Measurements from ENCODE around the gene AFDN. TPM values are rescaled to one million over a fixed set of nuclear protein-coding genes. Genes with fewer than 3 reads are reported as not detected.

AFDN gene
- total RNA-seq, 1 experiment from 2014 or later, result 177 TPM

DNA sequence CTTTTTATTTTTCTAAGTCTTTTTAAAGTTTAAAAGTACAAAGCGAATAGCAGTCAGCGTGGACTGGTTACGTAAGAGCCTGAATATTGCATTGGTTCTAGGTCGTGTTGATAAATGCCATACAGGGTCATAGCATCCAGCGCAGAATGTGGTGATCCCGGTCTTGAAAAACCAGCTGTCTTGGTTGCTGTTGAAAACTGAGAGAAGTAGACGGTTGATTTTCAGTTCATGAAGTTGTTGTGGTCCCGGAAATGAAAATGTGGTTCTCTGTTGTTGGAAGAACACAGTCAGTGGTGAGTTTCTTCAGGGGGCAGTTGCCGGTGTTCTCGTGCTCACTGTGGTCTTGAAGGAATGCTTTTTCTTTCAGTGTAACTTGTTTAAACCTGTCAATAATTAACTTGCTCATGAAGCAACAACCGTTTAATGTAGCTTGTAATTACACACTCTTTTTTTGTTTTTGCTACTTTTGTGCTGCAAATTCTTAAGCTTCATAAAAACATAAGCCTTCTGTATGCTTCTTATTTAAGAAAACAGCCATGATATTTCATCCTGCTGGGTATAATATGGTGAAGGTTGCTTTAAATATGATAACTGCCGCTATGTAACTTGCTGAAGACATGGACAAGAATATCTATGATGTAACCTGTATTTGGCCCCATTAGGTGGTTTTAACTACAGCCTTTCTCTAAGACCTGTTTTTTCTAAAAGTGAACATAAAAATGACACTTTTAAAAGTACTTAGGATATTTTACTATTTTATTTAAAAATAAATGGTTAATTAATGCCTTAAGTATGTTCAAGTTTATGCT lies 106.0 kb downstream of the AFDN start:
- ChIA-PET CTCF (no interaction called here), POLR2A (interaction anchor here (0.6 to 1.3 kb wide), 2 partner anchors 31 to 103 kb away, joined by 3 to 4 read pairs; no protein-coding TSS in a partner anchor)
- no peaks in the 10 kb centered on the region for H3K9me3 ChIP-seq
- H3K27me3 ChIP-seq (replicated peaks; ENCODE audit: control insufficient read depth, insufficient read depth, low read length), result no peaks in the 10 kb centered on the region
- peak in 1 of 2 experiments; percentile 70 for DNase-seq
- H3K36me3 ChIP-seq (ENCODE audit: control insufficient read depth, insufficient read depth, low read length), result no peaks in the 10 kb centered on the region
- H3K4me3 ChIP-seq (ENCODE audit: low read depth, low read length), result peak overlapping the region; percentile 19; the same call in 1 of the 2 replicates
- intact Hi-C loops (cut with micrococcal nuclease; ENCODE audit: unreplicated experiment), result loop anchor here (1.0 kb wide), 1 partner anchor 31 kb away; no protein-coding TSS in a partner anchor
- peaks cover 33% of the 10 kb centered on the region for H3K4me1 ChIP-seq
- Mint-ChIP-seq H3K27me3 (ENCODE audit: insufficient read depth, unreplicated experiment) (no peaks in the 10 kb centered on the region), H3K9me3 (ENCODE audit: unreplicated experiment) (no peaks in the 10 kb centered on the region), H3K36me3 (ENCODE audit: insufficient read depth, unreplicated experiment) (peaks cover 65% of the 10 kb centered on the region), H3K4me1 (ENCODE audit: low read depth, unreplicated experiment) (peaks cover 21% of the 10 kb centered on the region), H3K27ac (ENCODE audit: unreplicated experiment) (peak overlapping the region; percentile 90), H3K4me3 (ENCODE audit: unreplicated experiment) (peak overlapping the region; percentile 73)
- TSS peak; percentile 84 for BruUV-seq (replicated peaks)
- TF ChIP-seq, protein P1, sequence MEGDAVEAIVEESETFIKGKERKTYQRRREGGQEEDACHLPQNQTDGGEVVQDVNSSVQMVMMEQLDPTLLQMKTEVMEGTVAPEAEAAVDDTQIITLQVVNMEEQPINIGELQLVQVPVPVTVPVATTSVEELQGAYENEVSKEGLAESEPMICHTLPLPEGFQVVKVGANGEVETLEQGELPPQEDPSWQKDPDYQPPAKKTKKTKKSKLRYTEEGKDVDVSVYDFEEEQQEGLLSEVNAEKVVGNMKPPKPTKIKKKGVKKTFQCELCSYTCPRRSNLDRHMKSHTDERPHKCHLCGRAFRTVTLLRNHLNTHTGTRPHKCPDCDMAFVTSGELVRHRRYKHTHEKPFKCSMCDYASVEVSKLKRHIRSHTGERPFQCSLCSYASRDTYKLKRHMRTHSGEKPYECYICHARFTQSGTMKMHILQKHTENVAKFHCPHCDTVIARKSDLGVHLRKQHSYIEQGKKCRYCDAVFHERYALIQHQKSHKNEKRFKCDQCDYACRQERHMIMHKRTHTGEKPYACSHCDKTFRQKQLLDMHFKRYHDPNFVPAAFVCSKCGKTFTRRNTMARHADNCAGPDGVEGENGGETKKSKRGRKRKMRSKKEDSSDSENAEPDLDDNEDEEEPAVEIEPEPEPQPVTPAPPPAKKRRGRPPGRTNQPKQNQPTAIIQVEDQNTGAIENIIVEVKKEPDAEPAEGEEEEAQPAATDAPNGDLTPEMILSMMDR (IDR thresholded peaks at IDR 0.05; ENCODE audit: insufficient read depth in 1 of 2, low read depth in 1 of 2, low read length in 1 of 2, severe bottlenecking in 1 of 2, unreplicated experiment in 1 of 2), result no peak

DNA sequence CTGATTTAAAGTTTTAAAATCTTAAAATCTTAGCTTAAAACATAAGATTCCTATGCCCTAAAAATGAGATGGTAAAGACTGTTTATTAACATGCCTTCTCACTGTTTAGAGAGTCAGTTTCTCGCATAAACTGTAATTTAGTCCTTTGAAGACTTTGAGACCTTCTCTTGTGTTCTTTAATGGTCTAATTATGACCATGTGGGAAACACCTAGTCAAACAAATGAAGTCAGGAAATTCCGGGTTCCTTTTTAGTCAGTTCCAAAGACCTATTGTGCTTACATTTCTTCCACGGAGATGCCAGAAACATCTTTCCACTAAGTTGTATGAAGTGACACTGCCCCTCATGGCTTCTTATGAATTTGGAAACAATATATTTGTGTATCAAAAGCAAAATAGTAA lies 106.6 kb downstream of the AFDN start:
- intact Hi-C loops (cut with micrococcal nuclease; ENCODE audit: unreplicated experiment), result no loop called here
- no peak for DNase-seq
- H3K36me3 ChIP-seq (ENCODE audit: control insufficient read depth, insufficient read depth, low read length), result no peaks in the 10 kb centered on the region
- CTCF ChIA-PET, result no interaction called here
- H3K27me3 ChIP-seq (replicated peaks; ENCODE audit: control insufficient read depth, insufficient read depth, low read length), result no peaks in the 10 kb centered on the region
- no peak overlapping the region for H3K4me3 Mint-ChIP-seq (ENCODE audit: unreplicated experiment)
- peaks cover 33% of the 10 kb centered on the region for H3K4me1 ChIP-seq
- BruUV-seq (replicated peaks), result no TSS peak
- H3K27me3 Mint-ChIP-seq (ENCODE audit: insufficient read depth, unreplicated experiment), result no peaks in the 10 kb centered on the region
- no peaks in the 10 kb centered on the region for H3K9me3 ChIP-seq
- H3K4me3 ChIP-seq (ENCODE audit: low read depth, low read length), result no peak overlapping the region
- no peaks in the 10 kb centered on the region for H3K9me3 Mint-ChIP-seq (ENCODE audit: unreplicated experiment)
- peaks cover 21% of the 10 kb centered on the region for H3K4me1 Mint-ChIP-seq (ENCODE audit: low read depth, unreplicated experiment)
- POLR2A ChIA-PET, result interaction anchor here (0.6 to 1.3 kb wide), 2 partner anchors 30 to 102 kb away, joined by 3 to 4 read pairs; no protein-coding TSS in a partner anchor
- H3K36me3 Mint-ChIP-seq (ENCODE audit: insufficient read depth, unreplicated experiment), result peaks cover 64% of the 10 kb centered on the region
- TF ChIP-seq, protein P1 (IDR thresholded peaks at IDR 0.05; ENCODE audit: insufficient read depth in 1 of 2, low read depth in 1 of 2, low read length in 1 of 2, severe bottlenecking in 1 of 2, unreplicated experiment in 1 of 2), result no peak
- no peak overlapping the region for H3K27ac Mint-ChIP-seq (ENCODE audit: unreplicated experiment)

DNA sequence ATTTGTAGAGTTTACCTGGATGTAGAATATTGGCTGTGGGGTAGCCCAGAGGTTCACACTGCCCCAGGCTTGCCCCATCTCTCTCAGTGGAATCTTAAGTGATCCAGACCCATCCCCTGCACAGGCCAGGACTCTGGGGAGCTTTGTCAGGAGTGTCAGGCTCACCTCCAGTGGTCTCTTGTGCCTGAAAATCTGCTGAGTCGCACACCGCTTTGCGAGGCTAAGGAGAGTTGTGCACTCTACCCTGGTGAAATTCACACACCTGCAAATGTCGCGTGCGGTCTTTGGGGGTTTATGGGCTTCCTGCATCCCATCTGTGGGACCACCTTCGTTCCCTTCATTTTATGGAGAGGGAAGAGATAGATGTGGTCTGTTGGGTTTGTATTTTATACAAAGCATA lies 107.1 kb downstream of the AFDN start:
- Mint-ChIP-seq H3K36me3 (ENCODE audit: insufficient read depth, unreplicated experiment) (peaks cover 59% of the 10 kb centered on the region), H3K9me3 (ENCODE audit: unreplicated experiment) (no peaks in the 10 kb centered on the region), H3K27ac (ENCODE audit: unreplicated experiment) (no peak overlapping the region), H3K27me3 (ENCODE audit: insufficient read depth, unreplicated experiment) (no peaks in the 10 kb centered on the region), H3K4me3 (ENCODE audit: unreplicated experiment) (no peak overlapping the region), H3K4me1 (ENCODE audit: low read depth, unreplicated experiment) (peaks cover 21% of the 10 kb centered on the region)
- no peak for DNase-seq
- H3K27me3 ChIP-seq (replicated peaks; ENCODE audit: control insufficient read depth, insufficient read depth, low read length), result no peaks in the 10 kb centered on the region
- TF ChIP-seq, protein P1 (IDR thresholded peaks at IDR 0.05; ENCODE audit: insufficient read depth in 1 of 2, low read depth in 1 of 2, low read length in 1 of 2, severe bottlenecking in 1 of 2, unreplicated experiment in 1 of 2), result no peak
- H3K9me3 ChIP-seq, result no peaks in the 10 kb centered on the region
- intact Hi-C loops (cut with micrococcal nuclease; ENCODE audit: unreplicated experiment), result no loop called here
- ChIA-PET POLR2A (no interaction called here), CTCF (no interaction called here)
- H3K4me3 ChIP-seq (ENCODE audit: low read depth, low read length), result no peak overlapping the region
- H3K4me1 ChIP-seq, result peaks cover 33% of the 10 kb centered on the region
- BruUV-seq (replicated peaks), result no TSS peak
- no peaks in the 10 kb centered on the region for H3K36me3 ChIP-seq (ENCODE audit: control insufficient read depth, insufficient read depth, low read length)

Measured in Caco-2 (cell line).